Effector memory CD4-positive, alpha-beta T cell (primary cell): Measurements from ENCODE around the gene KRTAP1-1.
"Not testable (repeated sequence)": the region's sequence is repeated elsewhere in the genome, so short reads cannot be mapped to it uniquely, and the experiment has no call there.

Source experiments
- DNase-seq, 3 donors: peaks; one replicate each; pipeline ENCODE4 v3.0.0-alpha.2; 2020
- H3K27ac ChIP-seq: 2 replicates; pipeline ENCODE4 v1.7.0; 2013; ENCODE audit warnings: mild to moderate bottlenecking, low read length, moderate library complexity; ENCODE audit not compliant: insufficient read depth, poor library complexity, severe bottlenecking
- H3K27me3 ChIP-seq: replicated peaks from 2 replicates; pipeline ENCODE4 v1.7.0; 2013; ENCODE audit warnings: mild to moderate bottlenecking, low read length; ENCODE audit not compliant: insufficient read depth, control insufficient read depth, poor library complexity, severe bottlenecking
- H3K36me3 ChIP-seq: 2 replicates; pipeline ENCODE4 v1.7.0; 2013; ENCODE audit warnings: mild to moderate bottlenecking, low read length, moderate library complexity; ENCODE audit not compliant: control insufficient read depth, insufficient read depth
- H3K4me1 ChIP-seq: 2 replicates; pipeline ENCODE4 v1.7.0; 2013; ENCODE audit warnings: low read length, mild to moderate bottlenecking; ENCODE audit not compliant: control insufficient read depth, insufficient read depth, poor library complexity, severe bottlenecking
- H3K4me3 ChIP-seq: 2 replicates; pipeline ENCODE4 v1.7.0; 2013; ENCODE audit warnings: low read length, low read depth, mild to moderate bottlenecking; ENCODE audit not compliant: insufficient read depth, poor library complexity, severe bottlenecking
- H3K9me3 ChIP-seq: 2 replicates; pipeline ENCODE4 v1.7.0; 2013; ENCODE audit warnings: mild to moderate bottlenecking, low read length, moderate library complexity; ENCODE audit not compliant: control insufficient read depth

Gene KRTAP1-1

GRCh38 chr17:41001795-41002194 is 39.5 kb downstream of the KRTAP1-1 start:
- H3K27ac ChIP-seq, result no peak overlapping the region
- H3K4me3 ChIP-seq, result no peak overlapping the region
- no peaks in the 10 kb centered on the region for H3K9me3 ChIP-seq
- H3K27me3 ChIP-seq, result peaks cover 3% of the 10 kb centered on the region
- no peaks in the 10 kb centered on the region for H3K4me1 ChIP-seq
- no peaks in the 10 kb centered on the region for H3K36me3 ChIP-seq
- DNase-seq, result no peak

GRCh38 chr17:40999563-40999962 is 41.7 kb downstream of the KRTAP1-1 start, which contains the start of gene KRTAP3-2:
Gene KRTAP3-2 (minus strand): TSS chr17:40999906. CDS start chr17:40999853, 53 bp downstream.
- not testable (repeated sequence) for H3K27ac ChIP-seq, H3K36me3 ChIP-seq, H3K4me3 ChIP-seq, H3K4me1 ChIP-seq, H3K27me3 ChIP-seq, H3K9me3 ChIP-seq, DNase-seq

- DNase-seq, result no peak
- Histone ChIP-seq H3K27ac (no peak overlapping the region), H3K27me3 (peaks cover 3% of the 10 kb centered on the region), H3K4me3 (no peak overlapping the region), H3K36me3 (no peaks in the 10 kb centered on the region), H3K4me1 (no peaks in the 10 kb centered on the region), H3K9me3 (no peaks in the 10 kb centered on the region)
Observed at GRCh38 chr17:40997361-40997760, 43.9 kb downstream of the KRTAP1-1 start.

- DNase-seq, result no peak
- Histone ChIP-seq H3K36me3 (no peaks in the 10 kb centered on the region), H3K4me1 (no peaks in the 10 kb centered on the region), H3K27me3 (peaks cover 3% of the 10 kb centered on the region), H3K27ac (no peak overlapping the region), H3K9me3 (no peaks in the 10 kb centered on the region), H3K4me3 (no peak overlapping the region)
Observed at GRCh38 chr17:40996829-40997228, 44.4 kb downstream of the KRTAP1-1 start.

GRCh38 chr17:40995116-40995515 is 46.1 kb downstream of the KRTAP1-1 start:
- Histone ChIP-seq H3K36me3 (no peaks in the 10 kb centered on the region), H3K4me1 (no peaks in the 10 kb centered on the region), H3K4me3 (no peak overlapping the region), H3K9me3 (no peaks in the 10 kb centered on the region), H3K27me3 (peaks cover 3% of the 10 kb centered on the region), H3K27ac (no peak overlapping the region)
- no peak for DNase-seq

GRCh38 chr17:40993839-40994238 is 47.4 kb downstream of the KRTAP1-1 start, which contains the start of gene KRTAP3-3:
Gene KRTAP3-3 (minus strand): TSS chr17:40994164. CDS start chr17:40994097, 67 bp downstream.
- Histone ChIP-seq H3K27me3 (peaks cover 3% of the 10 kb centered on the region), H3K36me3 (no peaks in the 10 kb centered on the region), H3K4me1 (no peaks in the 10 kb centered on the region), H3K27ac (no peak within 1 kb of the TSS), H3K9me3 (no peaks in the 10 kb centered on the region), H3K4me3 (no peak within 1 kb of the TSS)
- no peak for DNase-seq

GRCh38 chr17:40993084-40993483 is 48.2 kb downstream of the KRTAP1-1 start:
- no peak overlapping the region for H3K27ac ChIP-seq

GRCh38 chr17:40992666-40993065 is 48.6 kb downstream of the KRTAP1-1 start:
- Histone ChIP-seq H3K4me1 (no peaks in the 10 kb centered on the region), H3K9me3 (no peaks in the 10 kb centered on the region), H3K27ac (no peak overlapping the region), H3K36me3 (no peaks in the 10 kb centered on the region), H3K4me3 (no peak overlapping the region), H3K27me3 (no peaks in the 10 kb centered on the region)
- DNase-seq, result no peak

More at GRCh38 chr17:40993084-40993483, 48.2 kb downstream of the KRTAP1-1 start:
- Histone ChIP-seq H3K4me3 (no peak overlapping the region), H3K27me3 (no peaks in the 10 kb centered on the region), H3K36me3 (no peaks in the 10 kb centered on the region), H3K9me3 (no peaks in the 10 kb centered on the region), H3K4me1 (no peaks in the 10 kb centered on the region)
- DNase-seq, result no peak
